Gastroesophageal sphincter (tissue), 3 donors: Measurements from ENCODE around the gene UVSSA.

ENCODE experiments used
- CTCF ChIP-seq, 4 experiments: fragments of 200-600 bp in 2 of 4; fragments of 450-650 bp in 2 of 4; sonication (generic) in 1 of 4; IDR thresholded peaks; one replicate each; pipeline ENCODE4 v1.5.1; 2017 to 2019; ENCODE audit warnings: antibody characterized with exemption in 4 of 4, mild to moderate bottlenecking in 2 of 4, moderate library complexity in 2 of 4
- EP300 ChIP-seq: sonication (generic); formaldehyde crosslinking; IDR thresholded peaks from one replicate; pipeline ENCODE4 v1.6.1; 2017; ENCODE audit warnings: antibody characterized with exemption, mild to moderate bottlenecking
- POLR2AphosphoS5 ChIP-seq: sonication (generic); formaldehyde crosslinking; IDR thresholded peaks from one replicate; pipeline ENCODE4 v1.6.1; 2017; ENCODE audit warnings: antibody characterized with exemption

- TF ChIP-seq CTCF (IDR thresholded peaks at IDR 0.05): no peak
- no peak for TF ChIP-seq EP300
- no peak for TF ChIP-seq POLR2AphosphoS5
Observed at GRCh38 chr4:1410491-1411325, 63.7 kb downstream of the UVSSA start.
